Bronchial epithelial cell (primary cell): ENCODE data around the gene CNGA1. TPM values are rescaled to one million over a fixed set of nuclear protein-coding genes. Genes with fewer than 3 reads are reported as not detected.

ENCODE experiments used
- DNase-seq: peaks from one replicate; pipeline ENCODE4 v3.0.0-alpha.2; 2010; ENCODE audit warnings: low read depth
- FAIRE-seq: peaks from 2 replicates; lab custom pipeline; 2011; peaks lifted over from hg19 to GRCh38; lab: Jason Lieb, UNC
- H3K27me3 ChIP-seq: 2 replicates; pipeline ENCODE4 v1.5.1; 2011; ENCODE audit warnings: low read length; ENCODE audit not compliant: control insufficient read depth, insufficient read depth
- H3K36me3 ChIP-seq: 2 replicates; pipeline ENCODE4 v1.5.1; 2011; ENCODE audit warnings: low read length; ENCODE audit not compliant: control insufficient read depth, insufficient read depth
- H3K4me3 ChIP-seq: 2 replicates; pipeline ENCODE4 v1.5.1; 2011; ENCODE audit warnings: mild to moderate bottlenecking, low read depth, low read length, control low read depth
- total RNA-seq: library from RNA; depleted of rRNA; stranded (reverse); fragments of >200 nt; gene quantifications from 2 replicates; pipeline ENCODE4 v1.2.1, GENCODE V29; 2014
- TF ChIP-seq, protein P1 (sequence below): IDR thresholded peaks from 2 replicates; pipeline ENCODE4 v1.5.1; 2011; ENCODE audit warnings: mild to moderate bottlenecking, moderate library complexity, low read length, control low read depth, inconsistent platforms; ENCODE audit not compliant: insufficient read depth, severe bottlenecking

Gene CNGA1
- total RNA-seq, 1 donor from 2014 or later: 1.6 TPM

DNA sequence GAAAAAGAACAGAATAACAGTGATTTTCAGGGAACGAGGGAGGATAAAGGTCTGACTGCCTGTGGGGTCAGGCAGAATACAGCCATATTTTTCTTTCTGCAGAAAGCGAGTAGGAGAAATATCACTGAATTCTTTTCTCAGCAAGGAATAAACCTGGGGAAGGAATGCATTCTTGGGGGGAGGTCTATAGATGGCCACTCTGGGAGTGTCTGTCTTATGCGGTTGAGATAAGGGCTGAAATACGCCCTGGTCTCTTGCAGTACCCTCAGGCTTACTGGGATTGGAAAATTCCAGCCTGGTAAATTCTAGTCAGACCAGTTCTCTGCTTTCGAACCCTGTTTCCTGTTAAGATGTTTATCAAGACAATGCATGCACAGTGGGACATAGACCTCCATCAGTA lies 26.3 kb downstream of the CNGA1 start:
- TF ChIP-seq, protein P1, sequence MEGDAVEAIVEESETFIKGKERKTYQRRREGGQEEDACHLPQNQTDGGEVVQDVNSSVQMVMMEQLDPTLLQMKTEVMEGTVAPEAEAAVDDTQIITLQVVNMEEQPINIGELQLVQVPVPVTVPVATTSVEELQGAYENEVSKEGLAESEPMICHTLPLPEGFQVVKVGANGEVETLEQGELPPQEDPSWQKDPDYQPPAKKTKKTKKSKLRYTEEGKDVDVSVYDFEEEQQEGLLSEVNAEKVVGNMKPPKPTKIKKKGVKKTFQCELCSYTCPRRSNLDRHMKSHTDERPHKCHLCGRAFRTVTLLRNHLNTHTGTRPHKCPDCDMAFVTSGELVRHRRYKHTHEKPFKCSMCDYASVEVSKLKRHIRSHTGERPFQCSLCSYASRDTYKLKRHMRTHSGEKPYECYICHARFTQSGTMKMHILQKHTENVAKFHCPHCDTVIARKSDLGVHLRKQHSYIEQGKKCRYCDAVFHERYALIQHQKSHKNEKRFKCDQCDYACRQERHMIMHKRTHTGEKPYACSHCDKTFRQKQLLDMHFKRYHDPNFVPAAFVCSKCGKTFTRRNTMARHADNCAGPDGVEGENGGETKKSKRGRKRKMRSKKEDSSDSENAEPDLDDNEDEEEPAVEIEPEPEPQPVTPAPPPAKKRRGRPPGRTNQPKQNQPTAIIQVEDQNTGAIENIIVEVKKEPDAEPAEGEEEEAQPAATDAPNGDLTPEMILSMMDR: no peak
- Histone ChIP-seq H3K4me3 (no peak overlapping the region), H3K36me3 (no peaks in the 10 kb centered on the region), H3K27me3 (no peaks in the 10 kb centered on the region)
- FAIRE-seq (no peak), DNase-seq (no peak)

DNA sequence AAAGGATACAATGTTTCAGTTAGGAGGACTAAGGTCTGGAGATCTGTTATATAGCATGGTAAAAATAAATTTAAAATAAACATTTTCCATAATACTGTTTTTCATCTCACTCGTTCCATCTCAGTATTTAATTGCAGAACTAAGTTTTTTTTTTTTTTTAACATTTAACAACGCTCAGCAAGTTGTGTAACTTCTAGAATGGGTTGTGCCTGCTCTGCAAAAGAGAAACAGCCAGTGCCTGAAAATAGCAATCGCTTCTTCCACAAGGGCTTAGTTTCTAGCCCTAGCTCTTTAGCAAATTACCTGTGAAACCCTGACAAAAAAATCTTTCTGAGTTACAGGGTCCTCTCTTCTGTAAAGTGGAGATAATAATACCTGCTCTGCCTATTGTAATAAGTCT lies 41.9 kb downstream of the CNGA1 start:
- TF ChIP-seq, protein P1: no peak
- FAIRE-seq (no peak), DNase-seq (no peak)
- Histone ChIP-seq H3K36me3 (no peaks in the 10 kb centered on the region), H3K27me3 (no peaks in the 10 kb centered on the region), H3K4me3 (no peak overlapping the region)

DNA sequence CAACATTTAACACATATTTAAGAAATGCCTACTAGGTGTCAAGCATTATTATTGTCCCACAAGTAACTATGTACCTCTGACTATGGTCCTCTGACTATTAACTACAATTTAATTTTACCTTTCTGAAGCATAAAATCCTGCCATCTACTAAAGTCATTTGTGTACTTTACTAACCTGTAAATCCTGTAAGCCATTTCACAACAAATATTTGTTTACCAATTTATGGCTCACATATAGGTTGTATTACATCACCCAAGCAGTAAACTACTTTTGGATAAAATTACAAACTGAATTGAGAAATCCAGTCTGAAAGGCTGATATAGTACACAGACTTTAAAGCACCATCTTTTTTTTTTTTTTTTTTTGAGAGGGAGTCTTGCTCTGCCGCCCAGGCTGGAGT lies 43.8 kb downstream of the CNGA1 start:
- FAIRE-seq: no peak
- TF ChIP-seq, protein P1: no peak
- no peak overlapping the region for H3K4me3 ChIP-seq

DNA sequence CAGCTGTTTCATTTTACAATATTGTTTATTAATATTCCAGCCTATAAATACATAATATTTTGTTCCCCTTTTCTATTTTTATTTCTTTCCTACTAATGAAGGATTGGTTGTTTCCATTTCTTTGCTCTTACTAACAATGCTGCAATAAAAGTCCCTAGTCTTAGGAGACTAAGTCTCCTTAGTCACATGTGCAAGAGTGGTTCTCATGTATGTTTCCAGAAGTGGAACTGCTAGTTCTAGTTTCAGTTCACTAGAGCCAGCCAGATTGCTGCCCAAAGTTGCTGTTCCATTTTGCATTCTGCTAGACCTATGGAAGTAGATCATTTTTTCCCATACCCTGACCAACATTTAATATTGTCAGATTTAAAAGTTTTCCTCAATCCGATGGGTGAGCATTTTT lies 44.3 kb downstream of the CNGA1 start:
- Histone ChIP-seq H3K27me3 (no peaks in the 10 kb centered on the region), H3K4me3 (no peak overlapping the region), H3K36me3 (no peaks in the 10 kb centered on the region)
- no peak for FAIRE-seq
- DNase-seq: no peak
- TF ChIP-seq, protein P1: no peak

More for the DNA sequence above, 43.8 kb downstream of the CNGA1 start:
- H3K27me3 ChIP-seq: no peaks in the 10 kb centered on the region
- H3K36me3 ChIP-seq: no peaks in the 10 kb centered on the region
- DNase-seq: peak; percentile 3

DNA sequence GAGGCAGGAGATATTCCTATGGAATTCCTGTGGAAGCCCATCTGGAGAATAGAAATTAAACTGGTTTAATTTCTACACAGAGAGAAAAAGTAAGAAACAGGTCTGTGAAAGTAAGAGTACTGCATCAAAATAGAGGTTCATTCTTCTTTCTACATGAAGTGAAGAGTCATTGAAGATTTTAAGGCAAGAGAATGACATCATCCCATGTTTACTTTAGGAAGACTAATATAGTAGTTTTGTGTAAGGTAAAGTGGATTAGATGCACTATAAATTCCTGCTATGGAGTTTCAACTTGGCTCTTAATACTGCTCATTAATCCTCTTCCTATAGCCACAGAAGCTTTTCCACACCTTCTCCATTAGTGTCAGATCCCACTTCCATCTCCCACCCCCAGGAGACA lies 47.6 kb downstream of the CNGA1 start:
- no peak for FAIRE-seq
- peak; percentile 39 for DNase-seq
- H3K36me3 ChIP-seq: no peaks in the 10 kb centered on the region
- H3K27me3 ChIP-seq: no peaks in the 10 kb centered on the region
- TF ChIP-seq, protein P1: no peak
- H3K4me3 ChIP-seq: no peak overlapping the region

DNA sequence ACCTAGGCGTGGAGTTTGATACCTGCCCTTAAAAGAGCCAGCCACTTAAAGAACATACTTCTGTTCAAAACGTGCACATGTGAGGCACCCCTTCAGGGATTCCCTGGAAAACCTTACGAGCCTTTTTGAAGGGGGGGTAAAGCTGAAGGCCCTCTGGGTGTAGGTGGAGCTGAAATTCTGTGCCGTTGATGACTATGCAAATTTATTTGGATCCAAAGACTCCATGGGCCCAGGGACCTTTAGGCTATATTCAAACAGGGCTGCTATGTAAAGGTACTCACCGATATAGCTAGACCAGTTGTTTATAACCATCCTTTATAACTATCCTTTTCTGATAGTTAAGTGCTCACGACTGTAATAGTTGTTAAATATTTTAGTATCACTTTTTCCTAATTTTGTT lies 61.8 kb downstream of the CNGA1 start:
- FAIRE-seq (no peak), DNase-seq (no peak)
- TF ChIP-seq, protein P1: no peak
- H3K4me3 ChIP-seq: no peak overlapping the region
- no peaks in the 10 kb centered on the region for H3K27me3 ChIP-seq
- H3K36me3 ChIP-seq: no peaks in the 10 kb centered on the region
